H1 (cell line): ENCODE results near the gene RNF220. TPM values are rescaled to one million over a fixed set of nuclear protein-coding genes. Genes with fewer than 3 reads are reported as not detected.

ENCODE experiments used
- JUND ChIP-seq: IDR thresholded peaks from 2 replicates; pipeline ENCODE4 v1.6.1; 2011; ENCODE audit warnings: mild to moderate bottlenecking, improper control_type of control experiment, low read length
- polyA plus RNA-seq, 7 experiments: library from polyadenylated mRNA; depleted of rRNA in 3 of 7; stranded (reverse) in 5 of 7; unstranded in 2 of 7; fragments of >200 nt in 5 of 7; fragments of 200-250 nt in 2 of 7; gene quantifications; 1 replicate in 5 of 7; 2 replicates in 1 of 7; 4 replicates in 1 of 7; pipeline versions ENCODE4 v1.2.1 to v1.2.3, GENCODE V29; 2011 to 2013; ENCODE audit warnings: missing spikeins in 2 of 7, mixed read lengths in 2 of 7
- total RNA-seq: library from RNA; stranded (reverse); fragmentation: NEBNext Ultra II Directional; extraction: Animal tissue kit (Norgen Biotek cat#: 25700); gene quantifications from 2 replicates; pipeline ENCODE4 v1.2.1, GENCODE V29; 2021

Gene RNF220
- total and polyA plus RNA-seq, 2 of the 8 experiments (the other 6 are each of a cell fraction or from before 2014, with no cell fraction given), result 123 to 160 TPM

DNA sequence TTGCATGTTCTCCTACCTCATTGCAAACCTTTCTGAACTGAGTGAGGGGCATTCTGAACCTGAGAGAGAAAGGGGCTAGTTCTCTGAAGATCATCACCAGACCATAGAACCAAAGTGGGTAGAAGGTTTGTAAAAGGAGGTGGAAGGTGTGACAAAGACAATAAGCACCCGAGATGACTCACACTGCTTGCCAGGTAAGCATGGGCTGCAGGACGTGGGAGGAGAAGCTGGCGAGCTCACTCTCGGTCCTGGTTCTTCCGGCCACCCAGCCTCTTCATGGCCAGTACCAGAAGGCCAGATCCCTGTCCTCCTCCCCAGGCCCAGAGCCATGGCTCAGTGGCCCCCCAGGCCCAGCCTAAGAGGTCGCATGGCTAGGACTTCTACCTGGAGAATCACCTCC is 140.9 kb downstream of the RNF220 start (continued):
- TF ChIP-seq JUND, result no peak
- TF ChIP-seq, all 59 proteins: peak for 0
